ENCODE results near the gene SEMA4D.

The SEMA4D gene

DNA sequence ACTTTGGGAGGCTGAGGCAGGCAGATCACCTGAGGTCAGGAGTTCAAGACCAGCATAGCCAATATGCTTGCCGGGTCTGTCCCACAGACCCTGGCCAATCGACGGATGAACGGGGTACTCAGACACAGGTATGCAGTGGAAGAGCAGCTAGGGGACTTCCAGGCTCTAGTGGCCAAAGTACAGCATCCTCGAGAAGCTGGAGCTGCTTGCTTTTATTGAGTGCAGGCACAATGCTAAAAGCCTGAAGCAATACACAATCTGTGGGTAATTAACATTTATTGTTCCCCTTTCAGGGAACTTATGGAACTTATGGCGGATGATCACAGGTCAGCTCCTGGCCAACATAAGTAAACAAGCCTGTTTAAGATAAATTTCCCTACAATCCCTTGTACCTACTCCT is 32.8 kb upstream of the SEMA4D start:
- H3K4me3 ChIP-seq (ENCODE audit: low read depth, low read length) = no peak overlapping the region
- ChIA-PET CTCF (no interaction called here), POLR2A (no interaction called here)
- TF ChIP-seq, protein P1, sequence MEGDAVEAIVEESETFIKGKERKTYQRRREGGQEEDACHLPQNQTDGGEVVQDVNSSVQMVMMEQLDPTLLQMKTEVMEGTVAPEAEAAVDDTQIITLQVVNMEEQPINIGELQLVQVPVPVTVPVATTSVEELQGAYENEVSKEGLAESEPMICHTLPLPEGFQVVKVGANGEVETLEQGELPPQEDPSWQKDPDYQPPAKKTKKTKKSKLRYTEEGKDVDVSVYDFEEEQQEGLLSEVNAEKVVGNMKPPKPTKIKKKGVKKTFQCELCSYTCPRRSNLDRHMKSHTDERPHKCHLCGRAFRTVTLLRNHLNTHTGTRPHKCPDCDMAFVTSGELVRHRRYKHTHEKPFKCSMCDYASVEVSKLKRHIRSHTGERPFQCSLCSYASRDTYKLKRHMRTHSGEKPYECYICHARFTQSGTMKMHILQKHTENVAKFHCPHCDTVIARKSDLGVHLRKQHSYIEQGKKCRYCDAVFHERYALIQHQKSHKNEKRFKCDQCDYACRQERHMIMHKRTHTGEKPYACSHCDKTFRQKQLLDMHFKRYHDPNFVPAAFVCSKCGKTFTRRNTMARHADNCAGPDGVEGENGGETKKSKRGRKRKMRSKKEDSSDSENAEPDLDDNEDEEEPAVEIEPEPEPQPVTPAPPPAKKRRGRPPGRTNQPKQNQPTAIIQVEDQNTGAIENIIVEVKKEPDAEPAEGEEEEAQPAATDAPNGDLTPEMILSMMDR (IDR thresholded peaks at IDR 0.05; ENCODE audit: insufficient read depth, low read length, missing control alignments) = no peak
- no peak for DNase-seq (ENCODE audit: low read depth, low spot score)

DNA sequence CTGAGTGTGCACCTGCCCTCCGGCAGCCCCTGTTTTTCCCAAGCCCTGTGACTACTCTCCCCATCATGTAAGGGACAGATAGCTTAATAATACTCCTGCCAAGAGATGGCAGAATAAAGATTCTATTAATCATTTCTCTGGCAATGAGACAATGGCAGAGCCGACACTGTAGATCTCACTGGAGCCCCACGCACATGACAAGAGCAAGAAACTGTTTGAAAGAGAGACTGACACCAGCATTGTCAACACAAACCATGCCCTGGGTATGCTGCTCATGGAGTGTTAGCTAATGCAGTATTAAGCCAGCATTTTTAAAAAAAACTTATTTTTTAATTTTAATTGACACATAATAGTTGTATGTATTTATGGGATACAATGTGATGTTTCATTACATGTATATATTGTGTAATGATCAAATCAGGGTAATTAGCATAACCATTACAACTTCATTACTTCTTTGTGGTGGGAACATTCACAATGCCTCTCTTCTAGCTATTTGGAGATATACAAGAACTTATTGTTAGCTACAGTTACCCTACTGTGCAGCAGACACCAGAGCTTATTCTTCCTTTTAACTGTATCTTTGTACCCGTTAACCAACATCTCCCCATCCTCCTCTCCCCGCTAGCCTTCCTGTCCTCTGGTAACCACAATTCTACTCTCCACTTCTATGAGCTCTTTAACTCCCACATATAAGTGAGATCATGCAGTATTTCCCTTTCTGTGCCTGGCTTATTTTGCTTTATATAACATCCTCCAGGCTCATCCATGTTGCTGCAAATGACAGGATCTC is 31.5 kb upstream of the SEMA4D start:
- no peak overlapping the region for H3K4me3 ChIP-seq (ENCODE audit: low read depth, low read length)
- TF ChIP-seq, protein P1 (IDR thresholded peaks at IDR 0.05; ENCODE audit: insufficient read depth, low read length, missing control alignments) = no peak
- ChIA-PET POLR2A (no interaction called here), CTCF (interaction anchor here (1.8 kb wide), 1 partner anchor 20 kb away, joined by 13 read pairs; no protein-coding TSS in a partner anchor)
- DNase-seq (ENCODE audit: low read depth, low spot score) = no peak

DNA sequence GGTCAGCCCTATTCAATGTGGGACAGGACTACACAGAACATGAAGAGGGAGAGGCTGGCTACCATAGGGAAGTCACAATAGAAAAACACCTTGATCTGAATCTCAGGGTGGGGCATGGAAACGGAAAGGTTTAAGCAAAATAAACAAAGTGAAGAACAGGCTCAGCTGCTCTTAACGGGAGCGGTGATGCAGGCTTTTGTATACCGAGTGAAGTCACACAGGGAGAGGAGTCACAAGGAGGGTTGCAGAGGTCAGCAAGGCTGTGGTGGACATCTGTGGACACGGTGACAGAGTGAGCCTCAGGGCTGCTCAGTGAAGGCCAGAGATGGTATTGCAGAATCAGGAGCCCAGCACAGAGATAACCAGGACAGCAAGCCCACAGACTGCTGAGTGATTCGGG is 30.6 kb upstream of the SEMA4D start:
- no peak overlapping the region for H3K4me3 ChIP-seq (ENCODE audit: low read depth, low read length)
- TF ChIP-seq, protein P1 (IDR thresholded peaks at IDR 0.05; ENCODE audit: insufficient read depth, low read length, missing control alignments) = no peak
- DNase-seq (ENCODE audit: low read depth, low spot score) = no peak
- ChIA-PET POLR2A (no interaction called here), CTCF (interaction anchor here (1.8 kb wide), 1 partner anchor 21 kb away, joined by 13 read pairs; no protein-coding TSS in a partner anchor)

DNA sequence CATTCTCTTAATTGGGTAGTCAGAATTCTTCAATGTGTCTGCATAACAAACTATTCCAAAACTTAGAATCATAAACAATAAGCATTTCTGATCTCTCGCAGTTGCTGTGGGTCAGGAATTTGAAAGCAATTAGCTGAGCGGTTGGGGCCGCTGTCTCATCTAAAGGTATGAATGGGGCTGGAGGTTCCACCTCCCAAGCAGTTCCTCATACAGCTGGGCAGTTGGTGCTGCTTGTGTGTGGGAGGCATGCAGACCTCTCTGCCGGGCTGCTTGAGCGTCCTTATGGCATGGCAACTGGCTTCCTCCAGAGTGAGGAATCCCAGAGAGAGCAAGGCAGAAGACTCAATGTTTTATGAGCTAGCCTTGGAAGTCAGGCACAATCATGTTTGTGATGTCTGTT is 30.2 kb upstream of the SEMA4D start:
- POLR2A ChIA-PET = no interaction called here
- CTCF ChIA-PET = no interaction called here
- TF ChIP-seq, protein P1 (IDR thresholded peaks at IDR 0.05; ENCODE audit: insufficient read depth, low read length, missing control alignments) = no peak

DNA sequence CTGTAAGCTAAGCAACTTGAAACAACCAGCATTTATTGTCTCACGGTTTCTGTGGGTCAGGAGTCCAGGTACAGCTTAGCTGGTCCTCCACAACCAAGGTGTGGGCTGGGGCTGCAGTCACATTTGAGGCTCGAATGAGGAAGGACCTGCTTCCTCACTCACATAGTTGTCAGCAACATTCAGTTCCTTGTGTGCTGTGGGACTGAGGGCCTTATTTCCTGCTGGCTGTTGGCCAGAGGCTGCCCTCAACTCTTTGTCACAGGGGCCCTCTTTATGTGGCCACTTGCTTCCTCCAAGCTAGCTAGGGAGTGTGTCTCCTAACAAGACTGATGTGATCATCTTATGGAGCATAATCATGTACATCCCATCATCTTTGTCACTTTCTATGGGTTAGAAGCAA is 29.2 kb upstream of the SEMA4D start:
- TF ChIP-seq, protein P1 (IDR thresholded peaks at IDR 0.05; ENCODE audit: insufficient read depth, low read length, missing control alignments) = no peak
- no peak for DNase-seq (ENCODE audit: low read depth, low spot score)
- CTCF ChIA-PET = no interaction called here
- POLR2A ChIA-PET = no interaction called here
- no peak overlapping the region for H3K4me3 ChIP-seq (ENCODE audit: low read depth, low read length)

More for the DNA sequence above, 30.2 kb upstream of the SEMA4D start:
- DNase-seq (ENCODE audit: low read depth, low spot score) = no peak
- H3K4me3 ChIP-seq (ENCODE audit: low read depth, low read length) = no peak overlapping the region

DNA sequence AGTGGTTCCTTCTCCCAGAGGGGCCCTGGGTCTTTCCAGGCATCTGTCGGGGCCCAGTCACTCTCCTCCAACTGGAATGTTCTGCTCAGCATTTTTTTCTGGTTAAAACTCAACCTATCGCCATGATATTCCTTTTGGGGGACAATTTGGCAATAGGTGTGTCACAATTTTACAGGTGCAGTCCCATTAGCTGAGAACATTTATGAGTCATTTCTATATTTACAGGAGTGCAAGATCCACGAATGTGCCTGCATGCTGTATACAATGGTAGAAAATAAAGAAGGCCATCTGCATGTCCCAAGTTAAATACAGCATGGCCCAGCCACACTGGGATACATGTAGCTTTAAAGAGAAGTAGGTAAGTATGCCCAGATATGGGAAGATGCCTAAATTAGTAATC is 28.8 kb upstream of the SEMA4D start:
- ChIA-PET CTCF (no interaction called here), POLR2A (no interaction called here)
- no peak for DNase-seq (ENCODE audit: low read depth, low spot score)
- H3K4me3 ChIP-seq (ENCODE audit: low read depth, low read length) = no peak overlapping the region
- TF ChIP-seq, protein P1 (IDR thresholded peaks at IDR 0.05; ENCODE audit: insufficient read depth, low read length, missing control alignments) = no peak
